ENCODE data around the gene SEMA3F.
A peak's percentile ranks its signal among the peaks of the same experiment; 100 is the strongest.

Gene SEMA3F

GRCh38 chr3:50137531-50137930, 17.6 kb upstream of the SEMA3F start:
- H3K4me3 ChIP-seq (ENCODE audit: control insufficient read depth in 1 of 7, extremely low read depth in 1 of 7, insufficient read depth in 4 of 7, low read depth in 2 of 7, low read length in 6 of 7) = no peak overlapping the region
- H3K27me3 ChIP-seq (replicated peaks in 2 of 5; ENCODE audit: control insufficient read depth in 4 of 5, insufficient read depth in 5 of 5, low read length in 4 of 5) = peaks cover 0 to 2% (median 0%) of the 10 kb centered on the region in 5 experiments
- CTCF ChIA-PET = interaction anchor here (1.2 to 13.2 kb wide), 7 partner anchors 11 to 87 kb away, joined by 3 to 108 read pairs (median 4); no protein-coding TSS in a partner anchor
- POLR2A ChIA-PET = no interaction called here
- H3K9me3 ChIP-seq (ENCODE audit: control extremely low read depth in 1 of 5, control insufficient read depth in 4 of 5, insufficient read depth in 2 of 5, low read depth in 1 of 5, low read length in 4 of 5) = no peaks in the 10 kb centered on the region
- peaks cover 0 to 29% (median 20%) of the 10 kb centered on the region in 4 experiments for H3K4me1 ChIP-seq (ENCODE audit: control extremely low read depth in 1 of 4, control insufficient read depth in 4 of 4, insufficient read depth in 4 of 4, low read length in 3 of 4)
- no peak for DNase-seq
- H3K36me3 ChIP-seq (ENCODE audit: control insufficient read depth in 4 of 4, insufficient read depth in 4 of 4, low read length in 3 of 4) = no peaks in the 10 kb centered on the region
- H3K27ac ChIP-seq (ENCODE audit: insufficient read depth in 1 of 2, low read depth in 1 of 2, low read length in 2 of 2, poor library complexity in 1 of 2, severe bottlenecking in 2 of 2) = no peak overlapping the region
- 100% methylated on average over 4 of the region's 6 CpGs for WGBS (ENCODE audit: insufficient coverage)

GRCh38 chr3:50138266-50139200, 16.6 kb upstream of the SEMA3F start:
- Histone ChIP-seq H3K9me3 (ENCODE audit: control extremely low read depth in 1 of 5, control insufficient read depth in 4 of 5, insufficient read depth in 2 of 5, low read depth in 1 of 5, low read length in 4 of 5) (no peaks in the 10 kb centered on the region), H3K27me3 (replicated peaks in 2 of 5; ENCODE audit: control insufficient read depth in 4 of 5, insufficient read depth in 5 of 5, low read length in 4 of 5) (peaks cover 0 to 2% (median 0%) of the 10 kb centered on the region in 5 experiments), H3K36me3 (ENCODE audit: control insufficient read depth in 4 of 4, insufficient read depth in 4 of 4, low read length in 3 of 4) (no peaks in the 10 kb centered on the region), H3K4me1 (ENCODE audit: control extremely low read depth in 1 of 4, control insufficient read depth in 4 of 4, insufficient read depth in 4 of 4, low read length in 3 of 4) (peaks cover 0 to 29% (median 20%) of the 10 kb centered on the region in 4 experiments), H3K4me3 (ENCODE audit: control insufficient read depth in 1 of 7, extremely low read depth in 1 of 7, insufficient read depth in 4 of 7, low read depth in 2 of 7, low read length in 6 of 7) (peak overlapping the region in 1 of 7 experiments; percentile 34), H3K27ac (ENCODE audit: insufficient read depth in 1 of 2, low read depth in 1 of 2, low read length in 2 of 2, poor library complexity in 1 of 2, severe bottlenecking in 2 of 2) (no peak overlapping the region)
- DNase-seq = peak in 2 of 3 donors; percentile 31 to 35
- 8% methylated on average over 7 of the region's 13 CpGs for WGBS (ENCODE audit: insufficient coverage)
- CTCF ChIA-PET = interaction anchor here (1.8 to 13.2 kb wide), 3 partner anchors 14 to 86 kb away, joined by 4 to 108 read pairs (median 14); no protein-coding TSS in a partner anchor
- POLR2A ChIA-PET = interaction anchor here (0.6 to 0.7 kb wide), 3 partner anchors 74 to 191 kb away, joined by 3 to 7 read pairs (median 3); no protein-coding TSS in a partner anchor

GRCh38 chr3:50139308-50139707, 15.8 kb upstream of the SEMA3F start:
- no peak overlapping the region for H3K4me3 ChIP-seq (ENCODE audit: control insufficient read depth in 1 of 7, extremely low read depth in 1 of 7, insufficient read depth in 4 of 7, low read depth in 2 of 7, low read length in 6 of 7)
- no peak overlapping the region for H3K27ac ChIP-seq (ENCODE audit: insufficient read depth in 1 of 2, low read depth in 1 of 2, low read length in 2 of 2, poor library complexity in 1 of 2, severe bottlenecking in 2 of 2)
- H3K4me1 ChIP-seq (ENCODE audit: control extremely low read depth in 1 of 4, control insufficient read depth in 4 of 4, insufficient read depth in 4 of 4, low read length in 3 of 4) = peaks cover 0 to 29% (median 20%) of the 10 kb centered on the region in 4 experiments
- peaks cover 0 to 2% (median 0%) of the 10 kb centered on the region in 5 experiments for H3K27me3 ChIP-seq (replicated peaks in 2 of 5; ENCODE audit: control insufficient read depth in 4 of 5, insufficient read depth in 5 of 5, low read length in 4 of 5)
- no peak for DNase-seq
- no peaks in the 10 kb centered on the region for H3K36me3 ChIP-seq (ENCODE audit: control insufficient read depth in 4 of 4, insufficient read depth in 4 of 4, low read length in 3 of 4)
- WGBS (ENCODE audit: insufficient coverage) = 70% methylated on average over 5 of the region's 6 CpGs
- CTCF ChIA-PET = interaction anchor here (0.9 to 13.2 kb wide), 2 partner anchors 19 to 29 kb away, joined by 3 to 108 read pairs; no protein-coding TSS in a partner anchor
- POLR2A ChIA-PET = interaction anchor here (0.6 kb wide), 1 partner anchor 146 kb away, joined by 3 read pairs; no protein-coding TSS in a partner anchor
- no peaks in the 10 kb centered on the region for H3K9me3 ChIP-seq (ENCODE audit: control extremely low read depth in 1 of 5, control insufficient read depth in 4 of 5, insufficient read depth in 2 of 5, low read depth in 1 of 5, low read length in 4 of 5)

- DNase-seq = no peak
- ChIA-PET CTCF (interaction anchor here (0.5 to 13.2 kb wide), 3 partner anchors 9 to 28 kb away, joined by 3 to 108 read pairs (median 3); no protein-coding TSS in a partner anchor), POLR2A (interaction anchor here (0.6 kb wide), 1 partner anchor 145 kb away, joined by 3 read pairs; no protein-coding TSS in a partner anchor)
- H3K27me3 ChIP-seq (replicated peaks in 2 of 5; ENCODE audit: control insufficient read depth in 4 of 5, insufficient read depth in 5 of 5, low read length in 4 of 5) = peaks cover 0 to 2% (median 0%) of the 10 kb centered on the region in 5 experiments
- no peaks in the 10 kb centered on the region for H3K36me3 ChIP-seq (ENCODE audit: control insufficient read depth in 4 of 4, insufficient read depth in 4 of 4, low read length in 3 of 4)
- no peak overlapping the region for H3K4me3 ChIP-seq (ENCODE audit: control insufficient read depth in 1 of 7, extremely low read depth in 1 of 7, insufficient read depth in 4 of 7, low read depth in 2 of 7, low read length in 6 of 7)
- no peaks in the 10 kb centered on the region for H3K9me3 ChIP-seq (ENCODE audit: control extremely low read depth in 1 of 5, control insufficient read depth in 4 of 5, insufficient read depth in 2 of 5, low read depth in 1 of 5, low read length in 4 of 5)
- WGBS (ENCODE audit: insufficient coverage) = 93% methylated on average over 12 of the region's 13 CpGs
- H3K27ac ChIP-seq (ENCODE audit: insufficient read depth in 1 of 2, low read depth in 1 of 2, low read length in 2 of 2, poor library complexity in 1 of 2, severe bottlenecking in 2 of 2) = no peak overlapping the region
- peaks cover 0 to 29% (median 20%) of the 10 kb centered on the region in 4 experiments for H3K4me1 ChIP-seq (ENCODE audit: control extremely low read depth in 1 of 4, control insufficient read depth in 4 of 4, insufficient read depth in 4 of 4, low read length in 3 of 4)
Measured at GRCh38 chr3:50139718-50140423, 15.3 kb upstream of the SEMA3F start.

GRCh38 chr3:50140990-50141389, 14.1 kb upstream of the SEMA3F start:
- 93% methylated on average over 12 of the region's 12 CpGs for WGBS (ENCODE audit: insufficient coverage)
- no peaks in the 10 kb centered on the region for H3K9me3 ChIP-seq (ENCODE audit: control extremely low read depth in 1 of 5, control insufficient read depth in 4 of 5, insufficient read depth in 2 of 5, low read depth in 1 of 5, low read length in 4 of 5)
- H3K27ac ChIP-seq (ENCODE audit: insufficient read depth in 1 of 2, low read depth in 1 of 2, low read length in 2 of 2, poor library complexity in 1 of 2, severe bottlenecking in 2 of 2) = no peak overlapping the region
- CTCF ChIA-PET = interaction anchor here (0.8 kb wide), 1 partner anchor 19 kb away, joined by 3 read pairs; no protein-coding TSS in a partner anchor
- H3K27me3 ChIP-seq (replicated peaks in 2 of 5; ENCODE audit: control insufficient read depth in 4 of 5, insufficient read depth in 5 of 5, low read length in 4 of 5) = peaks cover 0 to 2% (median 0%) of the 10 kb centered on the region in 5 experiments
- POLR2A ChIA-PET = no interaction called here
- peaks cover 0 to 29% (median 20%) of the 10 kb centered on the region in 4 experiments for H3K4me1 ChIP-seq (ENCODE audit: control extremely low read depth in 1 of 4, control insufficient read depth in 4 of 4, insufficient read depth in 4 of 4, low read length in 3 of 4)
- DNase-seq = no peak
- no peaks in the 10 kb centered on the region for H3K36me3 ChIP-seq (ENCODE audit: control insufficient read depth in 4 of 4, insufficient read depth in 4 of 4, low read length in 3 of 4)
- H3K4me3 ChIP-seq (ENCODE audit: control insufficient read depth in 1 of 7, extremely low read depth in 1 of 7, insufficient read depth in 4 of 7, low read depth in 2 of 7, low read length in 6 of 7) = no peak overlapping the region

GRCh38 chr3:50146316-50146901, 8.7 kb upstream of the SEMA3F start:
- ChIA-PET CTCF (no interaction called here), POLR2A (no interaction called here)
- H3K4me3 ChIP-seq (ENCODE audit: control insufficient read depth in 1 of 7, extremely low read depth in 1 of 7, insufficient read depth in 4 of 7, low read depth in 2 of 7, low read length in 6 of 7) = peak overlapping the region in 1 of 7 experiments; percentile 6
- 71% methylated on average over 1 of the region's 3 CpGs for WGBS (ENCODE audit: insufficient coverage)
- no peaks in the 10 kb centered on the region for H3K4me1 ChIP-seq (ENCODE audit: control extremely low read depth in 1 of 4, control insufficient read depth in 4 of 4, insufficient read depth in 4 of 4, low read length in 3 of 4)
- no peaks in the 10 kb centered on the region for H3K9me3 ChIP-seq (ENCODE audit: control extremely low read depth in 1 of 5, control insufficient read depth in 4 of 5, insufficient read depth in 2 of 5, low read depth in 1 of 5, low read length in 4 of 5)
- no peaks in the 10 kb centered on the region for H3K36me3 ChIP-seq (ENCODE audit: control insufficient read depth in 4 of 4, insufficient read depth in 4 of 4, low read length in 3 of 4)
- H3K27me3 ChIP-seq (replicated peaks in 2 of 5; ENCODE audit: control insufficient read depth in 4 of 5, insufficient read depth in 5 of 5, low read length in 4 of 5) = peaks cover 0 to 1% (median 0%) of the 10 kb centered on the region in 5 experiments
- H3K27ac ChIP-seq (ENCODE audit: insufficient read depth in 1 of 2, low read depth in 1 of 2, low read length in 2 of 2, poor library complexity in 1 of 2, severe bottlenecking in 2 of 2) = no peak overlapping the region
- no peak for DNase-seq

Data from common myeloid progenitor, CD34-positive (primary cell).